ENCODE results near the gene JAKMIP1. TPM values are rescaled to one million over a fixed set of nuclear protein-coding genes. Genes with fewer than 3 reads are reported as not detected.

Gene JAKMIP1
- total RNA-seq, 1 donor from 2014 or later: 31.0 TPM

- intact Hi-C loops (cut with micrococcal nuclease): no loop called here
These were observed 151.8 kb downstream of the JAKMIP1 start for GRCh38 chr4:6048537-6048936.

GRCh38 chr4:6047130-6047673 lies 153.1 kb downstream of the JAKMIP1 start:
- intact Hi-C loops (cut with micrococcal nuclease): no loop called here

- intact Hi-C loops (cut with micrococcal nuclease): no loop called here
These were observed 153.7 kb downstream of the JAKMIP1 start for GRCh38 chr4:6046526-6047129.

- intact Hi-C loops (cut with micrococcal nuclease): no loop called here
These were observed 155.5 kb downstream of the JAKMIP1 start for GRCh38 chr4:6044805-6045204.

GRCh38 chr4:6044276-6044675 lies 156.1 kb downstream of the JAKMIP1 start:
- intact Hi-C loops (cut with micrococcal nuclease): no loop called here

- intact Hi-C loops (cut with micrococcal nuclease): no loop called here
These were observed 156.5 kb downstream of the JAKMIP1 start for GRCh38 chr4:6043843-6044242.

GRCh38 chr4:6043188-6043587 lies 157.2 kb downstream of the JAKMIP1 start:
- intact Hi-C loops (cut with micrococcal nuclease): no loop called here

- intact Hi-C loops (cut with micrococcal nuclease): no loop called here
These were observed 157.9 kb downstream of the JAKMIP1 start for GRCh38 chr4:6042293-6043063.

- intact Hi-C loops (cut with micrococcal nuclease): no loop called here
These were observed 158.5 kb downstream of the JAKMIP1 start for GRCh38 chr4:6041800-6042199.

GRCh38 chr4:6038711-6039110 lies 161.6 kb downstream of the JAKMIP1 start:
- intact Hi-C loops (cut with micrococcal nuclease): no loop called here

GRCh38 chr4:6035786-6036185 lies 164.6 kb downstream of the JAKMIP1 start:
- intact Hi-C loops (cut with micrococcal nuclease): no loop called here

- intact Hi-C loops (cut with micrococcal nuclease): no loop called here
These were observed 167.0 kb downstream of the JAKMIP1 start for GRCh38 chr4:6033381-6033780.

- intact Hi-C loops (cut with micrococcal nuclease): no loop called here
These were observed 167.8 kb downstream of the JAKMIP1 start for GRCh38 chr4:6032249-6033244.

GRCh38 chr4:6031846-6032245 lies 168.5 kb downstream of the JAKMIP1 start:
- intact Hi-C loops (cut with micrococcal nuclease): no loop called here

- intact Hi-C loops (cut with micrococcal nuclease): no loop called here
These were observed 169.7 kb downstream of the JAKMIP1 start for GRCh38 chr4:6030679-6031078.

GRCh38 chr4:6029254-6029653 lies 171.1 kb downstream of the JAKMIP1 start:
- intact Hi-C loops (cut with micrococcal nuclease): no loop called here

- intact Hi-C loops (cut with micrococcal nuclease): no loop called here
These were observed 172.2 kb downstream of the JAKMIP1 start for GRCh38 chr4:6028168-6028567.

- intact Hi-C loops (cut with micrococcal nuclease): no loop called here
These were observed 173.0 kb downstream of the JAKMIP1 start for GRCh38 chr4:6027392-6027791.

- intact Hi-C loops (cut with micrococcal nuclease): no loop called here
These were observed 175.9 kb downstream of the JAKMIP1 start for GRCh38 chr4:6024313-6024960.

GRCh38 chr4:6023731-6024130 lies 176.6 kb downstream of the JAKMIP1 start:
- intact Hi-C loops (cut with micrococcal nuclease): no loop called here

Measured in T-helper 1 cell treated with Interleukin-12 subunit alpha and Interleukin-12 subunit beta and Interleukin-4 antibody, amounts not matched to agents 30 ng/mL and 1 ng/mL, for 36 hours (primary cell).